Femur (tissue), 1 donor: Measurements from ENCODE around the gene PTPRN2.
A peak's percentile ranks its signal among the peaks of the same experiment; 100 is the strongest.
"Not testable (repeated sequence)": the region's sequence is repeated elsewhere in the genome, so short reads cannot be mapped to it uniquely, and the experiment has no call there.

ENCODE experiments used
- DNase-seq: peaks from one replicate; pipeline ENCODE4 v3.0.0-alpha.2; 2017

PTPRN2 gene

GRCh38 chr7:158358926-158359645, 228.5 kb downstream of the PTPRN2 start:
- DNase-seq = no peak

GRCh38 chr7:158357898-158358821, 229.5 kb downstream of the PTPRN2 start:
- peak; percentile 4 for DNase-seq

- peak; percentile 7 for DNase-seq
Observed at GRCh38 chr7:158357106-158357897, 230.3 kb downstream of the PTPRN2 start.

- DNase-seq = no peak
Observed at GRCh38 chr7:158356454-158356853, 231.2 kb downstream of the PTPRN2 start.

DNA sequence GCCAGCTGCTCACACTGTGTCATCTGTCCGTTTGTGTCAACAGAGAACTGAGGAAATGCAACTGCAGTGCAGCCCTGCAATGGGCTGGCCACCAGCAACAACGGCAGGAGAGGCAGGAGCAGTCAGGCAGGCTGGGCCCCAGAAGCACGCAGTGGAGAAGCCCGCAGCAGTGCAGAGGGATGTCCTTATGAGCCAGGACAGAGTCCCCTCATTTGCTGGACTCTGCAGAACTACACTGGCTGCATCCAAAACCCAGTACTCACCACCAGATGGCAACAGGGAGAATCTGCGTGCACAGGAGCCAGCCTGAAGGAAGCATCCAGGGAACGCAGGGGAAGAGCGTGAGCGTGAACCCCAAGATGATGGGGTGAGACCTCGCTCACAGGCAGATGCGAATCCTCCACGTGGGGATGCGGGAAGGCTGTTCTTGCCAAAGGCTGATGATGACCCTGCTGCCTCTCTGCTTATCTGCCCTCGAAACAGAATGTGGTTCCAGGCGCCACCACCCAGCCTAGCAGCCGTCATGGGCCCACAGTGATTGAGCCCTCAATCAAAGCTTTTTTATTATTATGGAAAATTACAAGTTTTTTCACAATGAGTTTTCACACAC, 232.1 kb downstream of the PTPRN2 start:
- DNase-seq = peak; percentile 4

GRCh38 chr7:158354861-158355260, 232.8 kb downstream of the PTPRN2 start:
- no peak for DNase-seq

- DNase-seq = peak; percentile 17
Observed at GRCh38 chr7:158353606-158354570, 233.7 kb downstream of the PTPRN2 start.

- not testable (repeated sequence) for DNase-seq
Observed at GRCh38 chr7:158351899-158352729, 235.5 kb downstream of the PTPRN2 start.

DNA sequence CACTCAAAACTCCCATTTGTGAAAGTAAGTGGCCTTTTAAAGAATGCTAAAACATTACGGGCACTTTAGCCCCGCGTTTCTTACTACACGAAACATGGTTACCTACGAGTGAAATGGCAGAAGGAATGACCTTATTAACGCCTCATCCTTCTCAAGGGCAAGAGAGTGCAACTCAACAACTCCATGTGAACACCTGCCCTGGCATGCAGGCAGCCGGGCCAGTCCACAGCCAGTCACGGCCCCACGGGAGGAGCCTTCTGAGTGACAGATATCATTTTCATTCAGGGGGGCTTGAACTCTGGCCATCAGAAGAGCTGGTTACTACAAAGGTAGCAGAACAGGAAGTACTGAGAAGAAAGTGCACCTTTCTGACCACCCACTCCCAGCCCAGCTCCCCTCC, 236.1 kb downstream of the PTPRN2 start:
- no peak for DNase-seq

- no peak for DNase-seq
Observed at GRCh38 chr7:158351051-158351450, 236.6 kb downstream of the PTPRN2 start.

- no peak for DNase-seq
Observed at GRCh38 chr7:158350166-158350900, 237.3 kb downstream of the PTPRN2 start.

DNA sequence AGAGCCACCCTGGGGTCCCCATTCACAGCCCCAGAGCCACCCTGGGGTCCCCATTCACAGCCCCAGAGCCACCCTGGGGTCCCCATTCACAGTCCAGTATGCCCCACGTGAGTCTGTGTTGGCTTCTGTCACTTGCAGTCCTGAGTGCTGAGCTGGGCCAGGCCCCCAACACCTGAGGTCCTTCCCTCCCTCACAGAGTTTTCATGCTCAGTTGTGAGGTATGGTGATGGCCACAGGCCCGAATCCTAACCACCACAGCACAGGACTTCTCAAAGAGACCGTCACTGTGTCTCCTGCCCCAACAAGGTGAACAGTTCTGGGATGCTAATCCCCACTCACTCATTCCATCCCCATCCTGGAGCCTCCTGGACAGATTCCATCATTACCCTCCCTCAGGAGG, 239.2 kb downstream of the PTPRN2 start:
- no peak for DNase-seq

GRCh38 chr7:158348039-158348438, 239.6 kb downstream of the PTPRN2 start:
- not testable (repeated sequence) for DNase-seq

DNA sequence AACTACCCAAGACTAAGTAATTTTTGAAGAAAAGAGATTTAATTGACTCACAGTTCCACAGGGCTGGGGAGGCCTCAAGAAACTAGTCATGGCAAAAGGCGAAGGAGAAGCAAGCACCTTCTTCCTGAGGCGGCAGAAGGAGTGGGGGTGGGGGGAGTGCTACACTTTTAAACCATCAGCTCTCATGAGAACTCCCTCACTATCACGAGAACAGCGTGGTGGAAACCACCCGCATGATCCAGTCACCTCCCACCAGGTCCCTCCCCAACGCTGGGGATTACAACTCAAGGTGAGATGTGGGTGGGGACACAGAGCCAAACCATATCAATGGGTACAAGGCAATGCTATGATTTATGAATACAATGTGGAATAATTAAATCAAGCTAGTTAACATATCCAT, 241.9 kb downstream of the PTPRN2 start:
- DNase-seq = no peak

DNA sequence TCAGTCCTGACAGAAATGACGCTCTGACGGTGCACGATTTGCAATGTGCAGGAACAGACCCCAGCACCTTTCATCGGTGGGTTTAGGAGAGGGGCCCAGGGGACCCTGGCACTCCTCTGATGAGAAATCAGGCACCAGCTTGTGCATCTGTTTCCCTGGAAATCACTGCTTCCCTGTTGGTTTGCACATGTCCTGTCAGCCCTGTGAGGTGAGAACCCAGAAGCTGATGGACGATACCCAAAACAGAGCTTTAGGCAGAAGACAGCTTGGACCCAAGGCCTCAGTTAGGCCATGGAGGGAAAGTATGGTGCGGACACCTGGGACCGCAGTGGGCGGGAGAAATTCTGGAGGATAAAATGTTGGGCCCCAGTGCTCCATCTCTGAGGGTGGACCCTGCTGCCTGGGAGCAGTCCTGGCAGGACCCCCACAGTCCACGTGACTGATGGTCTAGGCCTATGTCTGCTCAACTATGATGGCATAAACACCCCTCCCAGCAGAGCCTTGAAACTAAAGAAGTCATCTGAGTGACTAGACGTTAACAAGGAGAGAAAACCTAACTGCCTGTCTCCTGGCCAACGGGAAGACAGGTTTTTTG, 242.8 kb downstream of the PTPRN2 start:
- no peak for DNase-seq

DNA sequence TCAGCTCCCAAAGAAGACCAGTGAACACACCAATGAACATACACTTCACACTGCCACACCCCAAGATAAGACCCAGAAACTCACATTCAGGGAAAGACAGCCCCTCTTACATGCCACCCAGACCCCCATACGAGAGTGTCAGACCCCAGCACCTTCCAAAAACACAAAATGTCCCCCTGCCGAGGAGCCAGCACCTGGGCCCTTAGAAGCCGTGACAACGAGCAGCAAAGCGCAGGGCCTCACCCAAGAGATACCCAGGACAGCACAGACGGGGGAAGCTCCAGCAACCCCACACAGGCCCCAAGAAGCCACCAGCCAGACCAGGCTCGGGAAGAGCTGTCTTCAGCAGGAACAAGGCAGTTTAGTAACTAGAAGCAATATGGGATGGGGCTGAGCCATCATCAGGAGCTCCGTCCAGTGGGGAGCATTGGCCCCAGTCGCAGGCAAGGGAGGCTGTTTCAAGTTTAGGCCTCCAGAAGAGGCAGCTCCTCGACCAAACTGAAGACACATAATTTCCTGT, 243.6 kb downstream of the PTPRN2 start:
- no peak for DNase-seq

GRCh38 chr7:158343526-158343925, 244.1 kb downstream of the PTPRN2 start:
- DNase-seq = no peak

- DNase-seq = not testable (repeated sequence)
Observed at GRCh38 chr7:158341097-158341496, 246.5 kb downstream of the PTPRN2 start.

GRCh38 chr7:158336952-158337351, 250.7 kb downstream of the PTPRN2 start:
- DNase-seq = not testable (repeated sequence)
